PC-9 (cell line): ENCODE measurements around the gene MMP11.

Source experiments
- EZH2 ChIP-seq: fragments of 200-600 bp; sonication (generic); IDR thresholded peaks from 2 replicates; pipeline ENCODE4 v1.8.0; 2017; ENCODE audit warnings: antibody characterized with exemption, low read depth
- TF ChIP-seq, protein P1 (sequence below): fragments of 200-600 bp; sonication (generic); conservative IDR thresholded peaks from 2 replicates; pipeline ENCODE4 v1.6.1; 2017; ENCODE audit warnings: mixed run types, antibody characterized with exemption, mild to moderate bottlenecking, moderate library complexity

DNA sequence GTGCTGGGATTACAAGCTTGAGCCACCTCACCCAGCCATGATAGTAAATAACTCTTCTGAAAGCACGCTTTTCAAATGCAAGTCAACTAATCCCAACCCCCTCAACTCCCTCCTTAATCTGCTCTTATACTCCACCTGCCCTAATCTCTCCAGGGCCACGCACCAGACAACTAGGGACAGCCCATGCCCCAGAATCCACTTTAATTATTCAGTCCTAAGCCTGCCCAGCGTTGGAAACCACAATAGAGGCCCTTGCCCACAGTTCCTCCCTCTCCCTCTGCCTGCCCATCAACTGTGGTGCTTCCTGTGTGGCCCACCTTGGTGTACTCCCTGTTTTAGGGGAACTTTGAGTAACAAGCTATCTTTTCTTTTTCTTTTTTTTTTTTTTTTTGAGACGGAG, 15.8 kb upstream of the MMP11 start:
- TF ChIP-seq, protein P1, sequence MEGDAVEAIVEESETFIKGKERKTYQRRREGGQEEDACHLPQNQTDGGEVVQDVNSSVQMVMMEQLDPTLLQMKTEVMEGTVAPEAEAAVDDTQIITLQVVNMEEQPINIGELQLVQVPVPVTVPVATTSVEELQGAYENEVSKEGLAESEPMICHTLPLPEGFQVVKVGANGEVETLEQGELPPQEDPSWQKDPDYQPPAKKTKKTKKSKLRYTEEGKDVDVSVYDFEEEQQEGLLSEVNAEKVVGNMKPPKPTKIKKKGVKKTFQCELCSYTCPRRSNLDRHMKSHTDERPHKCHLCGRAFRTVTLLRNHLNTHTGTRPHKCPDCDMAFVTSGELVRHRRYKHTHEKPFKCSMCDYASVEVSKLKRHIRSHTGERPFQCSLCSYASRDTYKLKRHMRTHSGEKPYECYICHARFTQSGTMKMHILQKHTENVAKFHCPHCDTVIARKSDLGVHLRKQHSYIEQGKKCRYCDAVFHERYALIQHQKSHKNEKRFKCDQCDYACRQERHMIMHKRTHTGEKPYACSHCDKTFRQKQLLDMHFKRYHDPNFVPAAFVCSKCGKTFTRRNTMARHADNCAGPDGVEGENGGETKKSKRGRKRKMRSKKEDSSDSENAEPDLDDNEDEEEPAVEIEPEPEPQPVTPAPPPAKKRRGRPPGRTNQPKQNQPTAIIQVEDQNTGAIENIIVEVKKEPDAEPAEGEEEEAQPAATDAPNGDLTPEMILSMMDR, result no peak
- TF ChIP-seq EZH2, result no peak
